HepG2 (cell line): ENCODE measurements around the gene ATP8A1.

Source experiments
- RFX5 ChIP-seq: IDR thresholded peaks from 2 replicates; pipeline ENCODE4 v1.6.1; 2011; ENCODE audit warnings: low read depth, low read length, improper control_type of control experiment
- TCF12 ChIP-seq, 2 experiments: fragments of 450-650 bp in 1 of 2; sonication (generic) in 1 of 2; formaldehyde crosslinking in 1 of 2; IDR thresholded peaks; 2 replicates each; pipeline versions ENCODE4 v1.6.1 to v1.8.0; 2017 to 2022; ENCODE audit warnings: antibody characterized with exemption in 1 of 2, mild to moderate bottlenecking in 1 of 2, missing genetic modification reagents in 1 of 2, moderate library complexity in 1 of 2
- TF ChIP-seq, protein P1 (sequence below): sonication (generic); formaldehyde crosslinking; IDR thresholded peaks from 2 replicates; pipeline ENCODE4 v1.5.0; 2020; ENCODE audit warnings: mild to moderate bottlenecking, missing genetic modification reagents, moderate library complexity
- TF ChIP-seq, protein P2 (sequence below): sonication (generic); formaldehyde crosslinking; conservative IDR thresholded peaks from 2 replicates; pipeline ENCODE4 v1.4.0; 2020; ENCODE audit warnings: missing genetic modification reagents
- TF ChIP-seq, protein P3 (sequence below): sonication (generic); formaldehyde crosslinking; IDR thresholded peaks from 2 replicates; pipeline ENCODE4 v1.4.0; 2020; ENCODE audit warnings: missing genetic modification reagents
- TF ChIP-seq, protein P4 (sequence below): fragments of 450-650 bp; IDR thresholded peaks from 2 replicates; pipeline ENCODE4 v1.6.1; 2017

DNA sequence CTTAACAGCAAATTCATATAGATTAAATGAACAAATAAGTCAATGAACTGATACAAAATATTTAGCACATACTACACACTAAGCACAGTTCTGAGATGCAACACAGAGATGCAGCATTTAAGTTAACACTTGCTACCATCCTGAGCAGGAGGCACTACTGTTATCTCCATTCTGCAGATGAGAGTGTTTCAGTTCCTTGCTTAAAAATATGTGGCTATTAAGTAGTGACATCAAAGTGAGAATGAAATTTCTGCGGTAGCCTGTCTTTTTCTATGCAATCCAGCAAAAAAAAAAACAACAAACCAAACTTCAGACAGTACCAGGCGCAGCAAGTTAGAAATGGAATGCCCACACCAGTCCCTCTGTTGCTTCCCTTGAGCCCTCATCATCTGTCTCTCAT lies 168.8 kb downstream of the ATP8A1 start:
- TF ChIP-seq, protein P1, sequence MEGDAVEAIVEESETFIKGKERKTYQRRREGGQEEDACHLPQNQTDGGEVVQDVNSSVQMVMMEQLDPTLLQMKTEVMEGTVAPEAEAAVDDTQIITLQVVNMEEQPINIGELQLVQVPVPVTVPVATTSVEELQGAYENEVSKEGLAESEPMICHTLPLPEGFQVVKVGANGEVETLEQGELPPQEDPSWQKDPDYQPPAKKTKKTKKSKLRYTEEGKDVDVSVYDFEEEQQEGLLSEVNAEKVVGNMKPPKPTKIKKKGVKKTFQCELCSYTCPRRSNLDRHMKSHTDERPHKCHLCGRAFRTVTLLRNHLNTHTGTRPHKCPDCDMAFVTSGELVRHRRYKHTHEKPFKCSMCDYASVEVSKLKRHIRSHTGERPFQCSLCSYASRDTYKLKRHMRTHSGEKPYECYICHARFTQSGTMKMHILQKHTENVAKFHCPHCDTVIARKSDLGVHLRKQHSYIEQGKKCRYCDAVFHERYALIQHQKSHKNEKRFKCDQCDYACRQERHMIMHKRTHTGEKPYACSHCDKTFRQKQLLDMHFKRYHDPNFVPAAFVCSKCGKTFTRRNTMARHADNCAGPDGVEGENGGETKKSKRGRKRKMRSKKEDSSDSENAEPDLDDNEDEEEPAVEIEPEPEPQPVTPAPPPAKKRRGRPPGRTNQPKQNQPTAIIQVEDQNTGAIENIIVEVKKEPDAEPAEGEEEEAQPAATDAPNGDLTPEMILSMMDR: no peak
- no peak for TF ChIP-seq TCF12 (IDR thresholded peaks at IDR 0.05)
- no peak for TF ChIP-seq TCF12 (CRISPR knock-in tag; IDR thresholded peaks at IDR 0.05)
- TF ChIP-seq, protein P2, sequence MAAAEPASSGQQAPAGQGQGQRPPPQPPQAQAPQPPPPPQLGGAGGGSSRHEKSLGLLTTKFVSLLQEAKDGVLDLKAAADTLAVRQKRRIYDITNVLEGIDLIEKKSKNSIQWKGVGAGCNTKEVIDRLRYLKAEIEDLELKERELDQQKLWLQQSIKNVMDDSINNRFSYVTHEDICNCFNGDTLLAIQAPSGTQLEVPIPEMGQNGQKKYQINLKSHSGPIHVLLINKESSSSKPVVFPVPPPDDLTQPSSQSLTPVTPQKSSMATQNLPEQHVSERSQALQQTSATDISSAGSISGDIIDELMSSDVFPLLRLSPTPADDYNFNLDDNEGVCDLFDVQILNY (CRISPR knock-in tag): no peak
- TF ChIP-seq, protein P3, sequence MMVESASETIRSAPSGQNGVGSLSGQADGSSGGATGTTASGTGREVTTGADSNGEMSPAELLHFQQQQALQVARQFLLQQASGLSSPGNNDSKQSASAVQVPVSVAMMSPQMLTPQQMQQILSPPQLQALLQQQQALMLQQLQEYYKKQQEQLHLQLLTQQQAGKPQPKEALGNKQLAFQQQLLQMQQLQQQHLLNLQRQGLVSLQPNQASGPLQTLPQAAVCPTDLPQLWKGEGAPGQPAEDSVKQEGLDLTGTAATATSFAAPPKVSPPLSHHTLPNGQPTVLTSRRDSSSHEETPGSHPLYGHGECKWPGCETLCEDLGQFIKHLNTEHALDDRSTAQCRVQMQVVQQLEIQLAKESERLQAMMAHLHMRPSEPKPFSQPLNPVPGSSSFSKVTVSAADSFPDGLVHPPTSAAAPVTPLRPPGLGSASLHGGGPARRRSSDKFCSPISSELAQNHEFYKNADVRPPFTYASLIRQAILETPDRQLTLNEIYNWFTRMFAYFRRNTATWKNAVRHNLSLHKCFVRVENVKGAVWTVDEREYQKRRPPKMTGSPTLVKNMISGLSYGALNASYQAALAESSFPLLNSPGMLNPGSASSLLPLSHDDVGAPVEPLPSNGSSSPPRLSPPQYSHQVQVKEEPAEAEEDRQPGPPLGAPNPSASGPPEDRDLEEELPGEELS (CRISPR knock-in tag): no peak
- no peak for TF ChIP-seq RFX5
- TF ChIP-seq, protein P4, sequence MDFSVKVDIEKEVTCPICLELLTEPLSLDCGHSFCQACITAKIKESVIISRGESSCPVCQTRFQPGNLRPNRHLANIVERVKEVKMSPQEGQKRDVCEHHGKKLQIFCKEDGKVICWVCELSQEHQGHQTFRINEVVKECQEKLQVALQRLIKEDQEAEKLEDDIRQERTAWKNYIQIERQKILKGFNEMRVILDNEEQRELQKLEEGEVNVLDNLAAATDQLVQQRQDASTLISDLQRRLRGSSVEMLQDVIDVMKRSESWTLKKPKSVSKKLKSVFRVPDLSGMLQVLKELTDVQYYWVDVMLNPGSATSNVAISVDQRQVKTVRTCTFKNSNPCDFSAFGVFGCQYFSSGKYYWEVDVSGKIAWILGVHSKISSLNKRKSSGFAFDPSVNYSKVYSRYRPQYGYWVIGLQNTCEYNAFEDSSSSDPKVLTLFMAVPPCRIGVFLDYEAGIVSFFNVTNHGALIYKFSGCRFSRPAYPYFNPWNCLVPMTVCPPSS: no peak
